Measurements from ENCODE around the gene SLC7A8.

GRCh38 chr14:23122086-23122485, 61.4 kb downstream of the SLC7A8 start:
- TF ChIP-seq CTCF (IDR thresholded peaks at IDR 0.05) (no peak), POLR2A (IDR thresholded peaks at IDR 0.05) (no peak)

Data from heart left ventricle (tissue), 13 donors.